PC-9 (cell line): ENCODE data around the gene TGDS. TPM values are rescaled to one million over a fixed set of nuclear protein-coding genes. Genes with fewer than 3 reads are reported as not detected.

Source experiments
- BruUV-seq: library from RNA; stranded (reverse); fragments of 400-500 nt; replicated peaks from 2 replicates; lab custom pipeline; 2021; lab: Mats Ljungman, UMichigan
- CTCF ChIA-PET: fragments of 300-600 bp; sonication (Branson Sonifier 250); formaldehyde crosslinking; loops from one replicate; lab custom pipeline; 2022; ENCODE audit warnings: antibody characterized with exemption; lab: Charles Lee
- POLR2A ChIA-PET: fragments of 300-600 bp; sonication (Branson Sonifier 250); formaldehyde crosslinking; loops from one replicate; lab custom pipeline; 2022; ENCODE audit warnings: antibody characterized with exemption; ENCODE audit not compliant: unreplicated experiment; lab: Charles Lee
- DNase-seq, 2 experiments: peaks; one replicate each; pipeline versions ENCODE4 v3.0.0 to v3.0.0-alpha.2; 2015 to 2022; ENCODE audit warnings: mixed read lengths in 1 of 2
- H2AFZ ChIP-seq: fragments of 200-600 bp; sonication (generic); 2 replicates; pipeline ENCODE4 v1.8.1; 2017; ENCODE audit warnings: antibody characterized with exemption
- H3F3A ChIP-seq: fragments of 200-600 bp; sonication (generic); 2 replicates; pipeline ENCODE4 v1.8.1; 2017; ENCODE audit warnings: antibody characterized with exemption, mild to moderate bottlenecking, low read depth; ENCODE audit not compliant: insufficient read depth
- H3K27ac ChIP-seq: fragments of 200-600 bp; sonication (generic); 2 replicates; pipeline ENCODE4 v1.6.1; 2016; ENCODE audit warnings: mixed run types
- H3K27me3 ChIP-seq: fragments of 200-600 bp; sonication (generic); 2 replicates; pipeline ENCODE4 v1.6.1; 2016; ENCODE audit warnings: low read depth, mixed run types; ENCODE audit not compliant: insufficient read depth
- H3K36me3 ChIP-seq: fragments of 200-600 bp; sonication (generic); 2 replicates; pipeline ENCODE4 v1.6.1; 2016; ENCODE audit warnings: low read depth, mixed run types
- H3K4me1 ChIP-seq: fragments of 200-600 bp; sonication (generic); replicated peaks from 2 replicates; pipeline ENCODE4 v1.6.1; 2016; ENCODE audit warnings: mixed run types; ENCODE audit not compliant: insufficient read depth
- H3K4me2 ChIP-seq: fragments of 200-600 bp; sonication (generic); 2 replicates; pipeline ENCODE4 v1.6.1; 2017; ENCODE audit warnings: mixed run types
- H3K4me3 ChIP-seq: fragments of 200-600 bp; sonication (generic); 2 replicates; pipeline ENCODE4 v1.6.1; 2016; ENCODE audit warnings: mixed run types
- H3K79me2 ChIP-seq: fragments of 200-600 bp; sonication (generic); 2 replicates; pipeline ENCODE4 v1.6.1; 2017; ENCODE audit warnings: low read depth, mixed run types
- H3K9me2 ChIP-seq: fragments of 200-600 bp; sonication (generic); 2 replicates; pipeline ENCODE4 v1.8.1; 2017; ENCODE audit warnings: mild to moderate bottlenecking; ENCODE audit not compliant: insufficient read depth
- H3K9me3 ChIP-seq: fragments of 200-600 bp; sonication (generic); 2 replicates; pipeline ENCODE4 v1.8.1; 2016; ENCODE audit warnings: low read depth; ENCODE audit not compliant: insufficient read depth
- H4K20me1 ChIP-seq: fragments of 200-600 bp; sonication (generic); 2 replicates; pipeline ENCODE4 v1.8.1; 2017; ENCODE audit not compliant: insufficient read depth
- EZH2 ChIP-seq: fragments of 200-600 bp; sonication (generic); IDR thresholded peaks from 2 replicates; pipeline ENCODE4 v1.8.0; 2017; ENCODE audit warnings: antibody characterized with exemption, low read depth
- intact Hi-C: fragments of 100-400 bp; cut with micrococcal nuclease; formaldehyde crosslinking; loops from one replicate; pipeline ENCODE4 v1.10.0; 2022; ENCODE audit not compliant: unreplicated experiment
- total RNA-seq: library from RNA; stranded (reverse); gene quantifications from 2 replicates; pipeline ENCODE4 v1.2.3, GENCODE V29; 2021
- TF ChIP-seq, protein P1 (sequence below): fragments of 200-600 bp; sonication (generic); conservative IDR thresholded peaks from 2 replicates; pipeline ENCODE4 v1.6.1; 2017; ENCODE audit warnings: mixed run types, antibody characterized with exemption, mild to moderate bottlenecking, moderate library complexity

TGDS gene
- total RNA-seq, 1 experiment from 2014 or later: 6.2 TPM

DNA sequence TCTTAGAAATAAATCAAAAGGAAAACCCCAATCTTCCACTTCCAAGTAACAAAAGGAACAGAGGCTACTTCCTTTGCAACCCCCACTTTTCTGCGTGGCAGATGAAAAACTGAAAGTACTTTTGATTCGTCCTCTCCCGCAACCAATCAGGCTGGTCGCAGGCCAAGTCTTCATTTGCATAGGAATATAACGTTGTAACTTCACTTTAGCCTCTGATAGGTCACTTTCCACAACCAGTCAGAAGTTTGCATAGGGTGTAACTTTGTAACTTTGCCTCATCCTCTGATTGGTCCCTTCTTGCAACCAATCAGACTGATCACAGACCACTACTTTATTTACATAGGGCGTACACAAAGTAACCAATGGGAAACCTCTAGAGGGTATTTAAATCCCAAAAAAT lies 37.2 kb downstream of the TGDS start:
- Histone ChIP-seq H3K9me3 (no peaks in the 10 kb centered on the region), H3K79me2 (no peaks in the 10 kb centered on the region), H3K9me2 (no peaks in the 10 kb centered on the region), H3K27ac (no peak overlapping the region), H3K4me3 (no peak overlapping the region), H3K27me3 (no peaks in the 10 kb centered on the region), H3F3A (no peaks in the 10 kb centered on the region), H3K36me3 (no peaks in the 10 kb centered on the region), H4K20me1 (no peaks in the 10 kb centered on the region), H2AFZ (no peak overlapping the region), H3K4me1 (no peaks in the 10 kb centered on the region), H3K4me2 (no peak overlapping the region)
- POLR2A ChIA-PET: no interaction called here
- CTCF ChIA-PET: no interaction called here
- TF ChIP-seq, protein P1, sequence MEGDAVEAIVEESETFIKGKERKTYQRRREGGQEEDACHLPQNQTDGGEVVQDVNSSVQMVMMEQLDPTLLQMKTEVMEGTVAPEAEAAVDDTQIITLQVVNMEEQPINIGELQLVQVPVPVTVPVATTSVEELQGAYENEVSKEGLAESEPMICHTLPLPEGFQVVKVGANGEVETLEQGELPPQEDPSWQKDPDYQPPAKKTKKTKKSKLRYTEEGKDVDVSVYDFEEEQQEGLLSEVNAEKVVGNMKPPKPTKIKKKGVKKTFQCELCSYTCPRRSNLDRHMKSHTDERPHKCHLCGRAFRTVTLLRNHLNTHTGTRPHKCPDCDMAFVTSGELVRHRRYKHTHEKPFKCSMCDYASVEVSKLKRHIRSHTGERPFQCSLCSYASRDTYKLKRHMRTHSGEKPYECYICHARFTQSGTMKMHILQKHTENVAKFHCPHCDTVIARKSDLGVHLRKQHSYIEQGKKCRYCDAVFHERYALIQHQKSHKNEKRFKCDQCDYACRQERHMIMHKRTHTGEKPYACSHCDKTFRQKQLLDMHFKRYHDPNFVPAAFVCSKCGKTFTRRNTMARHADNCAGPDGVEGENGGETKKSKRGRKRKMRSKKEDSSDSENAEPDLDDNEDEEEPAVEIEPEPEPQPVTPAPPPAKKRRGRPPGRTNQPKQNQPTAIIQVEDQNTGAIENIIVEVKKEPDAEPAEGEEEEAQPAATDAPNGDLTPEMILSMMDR: no peak
- no peak for TF ChIP-seq EZH2
- BruUV-seq: no TSS peak
- DNase-seq: no peak
- intact Hi-C loops: no loop called here

DNA sequence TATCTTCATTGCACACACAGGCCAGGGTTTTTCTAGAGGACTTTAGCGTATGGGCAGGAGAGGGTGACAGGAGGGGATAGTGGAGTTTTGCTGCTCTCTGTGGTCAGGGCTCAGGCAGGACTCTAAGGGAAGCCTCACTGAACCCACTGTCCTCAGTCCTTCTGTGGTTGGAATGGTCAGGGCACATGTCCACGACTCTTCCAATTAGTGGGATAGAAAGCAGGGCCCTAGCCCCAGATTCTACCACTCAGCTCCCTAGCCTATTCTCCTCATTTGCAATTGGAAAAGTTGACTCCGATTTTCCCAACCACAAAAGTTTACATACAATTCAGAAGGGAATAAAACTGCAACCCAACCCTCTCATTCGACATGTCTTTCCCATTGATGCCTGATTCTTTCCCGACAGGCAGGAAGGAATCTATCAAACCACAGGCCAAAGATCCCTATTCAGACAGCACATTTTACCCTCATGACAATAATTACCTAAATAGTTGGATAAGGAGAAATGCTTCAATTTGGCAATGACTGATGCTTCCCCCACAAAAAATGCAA lies 38.2 kb downstream of the TGDS start:
- Histone ChIP-seq H2AFZ (no peak overlapping the region), H4K20me1 (no peaks in the 10 kb centered on the region), H3K9me3 (no peaks in the 10 kb centered on the region), H3K79me2 (no peaks in the 10 kb centered on the region), H3K9me2 (no peaks in the 10 kb centered on the region), H3K4me1 (no peaks in the 10 kb centered on the region), H3K36me3 (no peaks in the 10 kb centered on the region), H3K4me2 (no peak overlapping the region), H3K27ac (no peak overlapping the region), H3K27me3 (no peaks in the 10 kb centered on the region), H3F3A (no peaks in the 10 kb centered on the region), H3K4me3 (no peak overlapping the region)
- intact Hi-C loops: no loop called here
- no peak for DNase-seq
- POLR2A ChIA-PET: no interaction called here
- TF ChIP-seq, protein P1: no peak
- no peak for TF ChIP-seq EZH2
- CTCF ChIA-PET: no interaction called here
- BruUV-seq: no TSS peak

DNA sequence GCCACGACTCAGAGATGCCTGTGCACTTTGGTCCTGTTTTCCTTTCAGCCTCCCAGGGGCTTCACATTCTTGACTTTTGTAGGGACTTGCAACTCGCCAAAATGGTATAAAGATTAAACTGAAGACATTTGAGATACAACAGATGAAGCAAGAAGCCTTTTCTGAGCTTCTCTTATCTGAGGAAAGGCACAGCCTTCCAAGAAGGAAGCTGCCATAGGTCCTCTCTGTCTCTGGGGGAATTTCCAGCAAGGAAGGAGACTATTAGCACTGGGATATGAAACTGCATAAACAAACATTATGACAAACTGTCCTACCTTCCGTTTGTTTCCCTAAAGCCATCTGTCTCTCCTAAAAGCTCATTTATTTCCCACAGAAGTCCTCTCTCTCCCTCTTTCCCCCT lies 39.3 kb downstream of the TGDS start:
- no peak overlapping the region for H3K27ac ChIP-seq
- H3K4me1 ChIP-seq: no peaks in the 10 kb centered on the region
- H3F3A ChIP-seq: no peaks in the 10 kb centered on the region
- H3K79me2 ChIP-seq: no peaks in the 10 kb centered on the region
- BruUV-seq: no TSS peak
- no peak overlapping the region for H2AFZ ChIP-seq
- ChIA-PET POLR2A (no interaction called here), CTCF (no interaction called here)
- H3K4me3 ChIP-seq: no peak overlapping the region
- DNase-seq: no peak
- H3K4me2 ChIP-seq: no peak overlapping the region
- no peaks in the 10 kb centered on the region for H3K27me3 ChIP-seq
- no peaks in the 10 kb centered on the region for H4K20me1 ChIP-seq
- H3K9me2 ChIP-seq: no peaks in the 10 kb centered on the region
- no peaks in the 10 kb centered on the region for H3K9me3 ChIP-seq
- intact Hi-C loops: no loop called here
- H3K36me3 ChIP-seq: no peaks in the 10 kb centered on the region
- no peak for TF ChIP-seq EZH2
- TF ChIP-seq, protein P1: no peak
